ENCODE data around the gene UBR4.

DNA sequence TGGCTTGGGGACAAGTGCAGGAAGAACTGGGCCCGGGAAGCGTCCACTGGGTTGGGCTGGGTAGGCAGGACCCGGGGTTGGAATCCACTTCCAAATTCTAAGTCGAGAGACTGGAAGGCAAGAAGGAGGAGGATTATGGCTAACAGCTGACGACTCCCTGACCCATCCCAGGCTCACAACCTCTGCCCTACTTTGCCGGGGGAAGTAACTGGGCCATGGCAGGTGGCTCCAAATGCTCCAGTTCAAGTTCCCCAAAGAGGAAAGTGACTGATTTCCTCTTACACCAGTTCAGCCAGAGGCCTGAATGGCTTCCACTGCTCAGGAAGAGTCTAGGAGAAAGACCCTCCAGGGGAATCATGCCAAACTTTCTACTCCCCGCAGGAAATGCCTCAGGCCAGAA is 29.8 kb upstream of the UBR4 start:
- TF ChIP-seq FOXM1 (IDR thresholded peaks at IDR 0.05; ENCODE audit: borderline replicate concordance) (no peak), BHLHE40 (IDR thresholded peaks at IDR 0.05; ENCODE audit: borderline replicate concordance) (no peak), SUZ12 (IDR thresholded peaks at IDR 0.05) (no peak), ELF4 (IDR thresholded peaks at IDR 0.05) (no peak)
